ENCODE measurements around the gene MFRP.

DNA sequence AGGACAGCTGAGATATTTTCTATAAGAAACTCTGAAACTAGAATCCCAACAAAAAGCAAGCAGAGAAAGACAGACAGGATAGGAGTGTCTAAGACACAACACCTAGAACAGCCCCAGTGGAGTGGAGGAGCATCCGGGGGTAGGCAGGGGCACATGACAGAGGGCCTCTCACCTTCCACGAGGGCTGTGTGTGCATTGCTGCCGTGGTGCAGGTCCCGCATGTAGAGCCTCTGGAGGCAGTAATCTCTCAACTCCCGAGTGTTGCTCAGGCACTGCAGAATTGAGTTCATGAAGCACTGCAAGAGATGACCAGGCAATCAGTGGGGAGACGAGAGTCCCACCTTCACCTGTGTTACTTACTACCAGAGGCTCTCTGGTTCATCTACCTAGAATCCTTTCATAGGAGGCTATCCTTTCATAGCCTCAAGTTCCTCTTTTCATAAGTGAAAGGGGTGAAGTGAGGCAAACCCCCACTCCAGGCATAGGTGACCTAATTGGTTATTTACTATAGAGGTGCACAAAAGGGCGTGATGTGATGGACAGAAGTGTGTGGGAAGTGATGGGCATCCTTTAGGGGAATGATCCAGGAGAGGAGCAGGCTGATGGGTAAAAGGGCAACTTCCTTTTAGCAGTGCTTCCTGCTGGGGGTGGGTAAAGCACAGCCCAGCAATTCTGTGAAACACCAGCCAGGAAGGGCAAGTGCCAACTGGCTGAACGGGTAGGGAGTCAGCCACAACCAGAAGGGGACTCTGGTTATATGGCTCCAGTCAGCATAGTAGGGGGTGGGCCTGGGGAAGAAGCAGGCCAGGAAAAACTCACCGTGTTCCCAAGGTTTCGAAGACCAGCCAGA, 13.1 kb upstream of the MFRP start:
- TF ChIP-seq CTCF (IDR thresholded peaks at IDR 0.05) (no peak), ZFX (IDR thresholded peaks at IDR 0.05; ENCODE audit: borderline replicate concordance) (no peak)

Measured in 22Rv1 (cell line).